ENCODE data around the gene MAML3. TPM values are rescaled to one million over a fixed set of nuclear protein-coding genes. Genes with fewer than 3 reads are reported as not detected.

The MAML3 gene
- total RNA-seq, 2 experiments from 2014 or later, result 4.0 to 4.1 TPM

- no peaks in the 10 kb centered on the region for H3K36me3 Mint-ChIP-seq (ENCODE audit: low read depth)
- H3K4me3 Mint-ChIP-seq, result no peak overlapping the region
- ATAC-seq (no peak), DNase-seq (no peak)
- H3K9me3 Mint-ChIP-seq (ENCODE audit: insufficient read depth), result no peaks in the 10 kb centered on the region
- ChIA-PET POLR2A (no interaction called here), CTCF (no interaction called here)
- no peak overlapping the region for H3K27ac Mint-ChIP-seq
- H3K27me3 Mint-ChIP-seq (ENCODE audit: low read depth), result no peaks in the 10 kb centered on the region
- H3K4me1 Mint-ChIP-seq (ENCODE audit: low read depth), result no peaks in the 10 kb centered on the region
Measured at GRCh38 chr4:139880841-139881240, 273.1 kb downstream of the MAML3 start.

- Mint-ChIP-seq H3K4me3 (no peak overlapping the region), H3K36me3 (ENCODE audit: low read depth) (peaks cover 1% of the 10 kb centered on the region), H3K9me3 (ENCODE audit: insufficient read depth) (no peaks in the 10 kb centered on the region), H3K27ac (no peak overlapping the region), H3K27me3 (ENCODE audit: low read depth) (no peaks in the 10 kb centered on the region), H3K4me1 (ENCODE audit: low read depth) (peaks cover 4% of the 10 kb centered on the region)
- ChIA-PET POLR2A (no interaction called here), CTCF (no interaction called here)
- ATAC-seq (no peak), DNase-seq (no peak)
Measured at GRCh38 chr4:139878050-139878449, 275.9 kb downstream of the MAML3 start.

- no peak overlapping the region for H3K4me3 Mint-ChIP-seq
- no peak for ATAC-seq
- no peak overlapping the region for H3K27ac Mint-ChIP-seq
- CTCF ChIA-PET, result no interaction called here
- H3K9me3 Mint-ChIP-seq (ENCODE audit: insufficient read depth), result no peaks in the 10 kb centered on the region
- H3K4me1 Mint-ChIP-seq (ENCODE audit: low read depth), result peaks cover 8% of the 10 kb centered on the region
- no peak for DNase-seq
- H3K27me3 Mint-ChIP-seq (ENCODE audit: low read depth), result no peaks in the 10 kb centered on the region
- POLR2A ChIA-PET, result no interaction called here
- peaks cover 1% of the 10 kb centered on the region for H3K36me3 Mint-ChIP-seq (ENCODE audit: low read depth)
Measured at GRCh38 chr4:139876337-139876941, 277.5 kb downstream of the MAML3 start.

DNA sequence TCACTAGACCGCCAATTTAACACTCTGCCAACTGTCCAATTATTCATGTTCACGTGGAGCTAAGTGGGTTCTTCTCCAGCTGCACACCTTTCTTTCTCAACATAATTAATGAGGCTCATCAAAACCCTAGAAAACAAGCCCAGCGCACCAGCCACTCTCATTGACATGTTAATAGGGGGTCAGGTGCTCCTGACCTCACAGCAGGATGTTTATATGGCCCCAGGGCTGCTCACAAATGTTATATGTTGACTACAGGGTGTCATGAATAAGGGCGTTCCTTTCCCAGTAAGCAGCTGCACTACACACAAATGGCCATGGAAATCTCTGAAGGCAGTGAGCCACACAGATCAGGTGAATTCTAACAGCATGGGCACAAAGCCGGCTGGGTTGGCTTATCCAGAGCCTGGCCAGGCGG is 278.6 kb downstream of the MAML3 start:
- ChIA-PET CTCF (no interaction called here), POLR2A (no interaction called here)
- Mint-ChIP-seq H3K4me1 (ENCODE audit: low read depth) (peaks cover 8% of the 10 kb centered on the region), H3K27ac (no peak overlapping the region), H3K4me3 (no peak overlapping the region), H3K36me3 (ENCODE audit: low read depth) (peaks cover 1% of the 10 kb centered on the region), H3K27me3 (ENCODE audit: low read depth) (no peaks in the 10 kb centered on the region), H3K9me3 (ENCODE audit: insufficient read depth) (no peaks in the 10 kb centered on the region)
- DNase-seq, result no peak
- no peak for ATAC-seq

- Mint-ChIP-seq H3K4me3 (no peak overlapping the region), H3K36me3 (ENCODE audit: low read depth) (peaks cover 1% of the 10 kb centered on the region), H3K27ac (no peak overlapping the region), H3K4me1 (ENCODE audit: low read depth) (peaks cover 8% of the 10 kb centered on the region), H3K9me3 (ENCODE audit: insufficient read depth) (no peaks in the 10 kb centered on the region), H3K27me3 (ENCODE audit: low read depth) (no peaks in the 10 kb centered on the region)
- ChIA-PET CTCF (no interaction called here), POLR2A (no interaction called here)
- DNase-seq, result no peak
- ATAC-seq, result no peak
Measured at GRCh38 chr4:139873111-139873860, 280.7 kb downstream of the MAML3 start.

GRCh38 chr4:139872274-139872673 is 281.7 kb downstream of the MAML3 start:
- H3K27ac Mint-ChIP-seq, result peak overlapping the region; percentile 7
- H3K36me3 Mint-ChIP-seq (ENCODE audit: low read depth), result peaks cover 1% of the 10 kb centered on the region
- CTCF ChIA-PET, result interaction anchor here (0.6 kb wide), 1 partner anchor 98 kb away, joined by 3 read pairs; no protein-coding TSS in a partner anchor
- no peaks in the 10 kb centered on the region for H3K27me3 Mint-ChIP-seq (ENCODE audit: low read depth)
- H3K4me3 Mint-ChIP-seq, result no peak overlapping the region
- peaks cover 8% of the 10 kb centered on the region for H3K4me1 Mint-ChIP-seq (ENCODE audit: low read depth)
- POLR2A ChIA-PET, result no interaction called here
- no peaks in the 10 kb centered on the region for H3K9me3 Mint-ChIP-seq (ENCODE audit: insufficient read depth)
- DNase-seq (no peak), ATAC-seq (no peak)

- H3K4me1 Mint-ChIP-seq (ENCODE audit: low read depth), result peaks cover 8% of the 10 kb centered on the region
- no peak overlapping the region for H3K4me3 Mint-ChIP-seq
- ChIA-PET CTCF (no interaction called here), POLR2A (no interaction called here)
- no peaks in the 10 kb centered on the region for H3K9me3 Mint-ChIP-seq (ENCODE audit: insufficient read depth)
- DNase-seq (no peak), ATAC-seq (no peak)
- no peaks in the 10 kb centered on the region for H3K36me3 Mint-ChIP-seq (ENCODE audit: low read depth)
- H3K27me3 Mint-ChIP-seq (ENCODE audit: low read depth), result no peaks in the 10 kb centered on the region
- H3K27ac Mint-ChIP-seq, result no peak overlapping the region
Measured at GRCh38 chr4:139869810-139870209, 284.2 kb downstream of the MAML3 start.

GRCh38 chr4:139866276-139866962 is 287.6 kb downstream of the MAML3 start:
- H3K27ac Mint-ChIP-seq, result no peak overlapping the region
- no peak for ATAC-seq
- H3K36me3 Mint-ChIP-seq (ENCODE audit: low read depth), result no peaks in the 10 kb centered on the region
- no peaks in the 10 kb centered on the region for H3K27me3 Mint-ChIP-seq (ENCODE audit: low read depth)
- H3K4me3 Mint-ChIP-seq, result no peak overlapping the region
- POLR2A ChIA-PET, result no interaction called here
- CTCF ChIA-PET, result no interaction called here
- no peak for DNase-seq
- no peaks in the 10 kb centered on the region for H3K4me1 Mint-ChIP-seq (ENCODE audit: low read depth)
- H3K9me3 Mint-ChIP-seq (ENCODE audit: insufficient read depth), result no peaks in the 10 kb centered on the region

DNA sequence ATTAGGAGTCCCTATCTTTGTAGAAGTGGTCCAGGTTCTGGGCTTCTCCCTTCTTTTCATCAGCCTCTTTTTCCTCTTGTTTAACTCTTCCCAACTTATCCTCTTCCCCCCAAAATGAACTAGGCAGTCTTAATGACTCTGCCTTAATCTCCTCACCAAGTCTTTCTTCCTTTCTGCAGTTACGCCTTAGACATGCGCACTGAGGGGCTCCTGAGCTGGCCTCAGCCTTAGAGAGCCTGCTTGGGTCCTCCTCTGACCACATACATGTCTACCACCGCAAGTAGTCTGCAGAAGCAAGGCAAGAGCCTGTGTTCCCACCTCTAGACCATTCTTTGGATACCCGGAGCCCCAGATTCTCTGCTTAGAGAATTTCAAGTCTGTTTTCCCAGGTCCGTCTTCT is 288.4 kb downstream of the MAML3 start:
- no peak for DNase-seq
- CTCF ChIA-PET, result no interaction called here
- no peak overlapping the region for H3K27ac Mint-ChIP-seq
- H3K27me3 Mint-ChIP-seq (ENCODE audit: low read depth), result no peaks in the 10 kb centered on the region
- POLR2A ChIA-PET, result no interaction called here
- H3K9me3 Mint-ChIP-seq (ENCODE audit: insufficient read depth), result no peaks in the 10 kb centered on the region
- H3K4me1 Mint-ChIP-seq (ENCODE audit: low read depth), result no peaks in the 10 kb centered on the region
- no peaks in the 10 kb centered on the region for H3K36me3 Mint-ChIP-seq (ENCODE audit: low read depth)
- ATAC-seq, result no peak
- no peak overlapping the region for H3K4me3 Mint-ChIP-seq

DNA sequence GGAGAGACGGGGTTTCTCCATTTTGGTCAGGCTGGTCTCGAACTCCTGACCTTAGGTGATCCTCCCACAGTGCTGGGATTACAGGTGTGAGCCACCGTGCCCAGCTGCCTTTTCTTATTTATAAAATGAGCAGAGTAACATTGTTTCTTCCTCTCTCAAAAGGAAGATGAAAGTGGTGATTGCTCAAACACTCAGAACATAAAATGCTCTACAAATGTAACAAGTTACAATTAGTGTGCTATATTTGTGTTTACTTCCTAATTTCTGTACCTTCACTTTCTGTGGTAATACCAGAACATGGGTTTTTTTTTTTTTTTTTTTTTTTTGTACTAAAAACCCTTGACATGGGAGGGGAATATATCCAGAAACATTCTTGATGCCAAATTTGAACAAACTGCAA is 290.5 kb downstream of the MAML3 start:
- DNase-seq, result no peak
- ChIA-PET POLR2A (no interaction called here), CTCF (no interaction called here)
- ATAC-seq, result no peak
- Mint-ChIP-seq H3K36me3 (ENCODE audit: low read depth) (no peaks in the 10 kb centered on the region), H3K27ac (no peak overlapping the region), H3K4me3 (no peak overlapping the region), H3K9me3 (ENCODE audit: insufficient read depth) (no peaks in the 10 kb centered on the region), H3K4me1 (ENCODE audit: low read depth) (peaks cover 5% of the 10 kb centered on the region), H3K27me3 (ENCODE audit: low read depth) (no peaks in the 10 kb centered on the region)

- ATAC-seq, result no peak
- CTCF ChIA-PET, result no interaction called here
- Mint-ChIP-seq H3K27me3 (ENCODE audit: low read depth) (no peaks in the 10 kb centered on the region), H3K27ac (no peak overlapping the region), H3K9me3 (ENCODE audit: insufficient read depth) (no peaks in the 10 kb centered on the region), H3K4me3 (no peak overlapping the region), H3K36me3 (ENCODE audit: low read depth) (no peaks in the 10 kb centered on the region), H3K4me1 (ENCODE audit: low read depth) (peaks cover 25% of the 10 kb centered on the region)
- POLR2A ChIA-PET, result no interaction called here
- no peak for DNase-seq
Measured at GRCh38 chr4:139861471-139861870, 292.5 kb downstream of the MAML3 start.

- Mint-ChIP-seq H3K27me3 (ENCODE audit: low read depth) (no peaks in the 10 kb centered on the region), H3K4me1 (ENCODE audit: low read depth) (peaks cover 31% of the 10 kb centered on the region), H3K27ac (no peak overlapping the region), H3K36me3 (ENCODE audit: low read depth) (no peaks in the 10 kb centered on the region), H3K9me3 (ENCODE audit: insufficient read depth) (no peaks in the 10 kb centered on the region), H3K4me3 (no peak overlapping the region)
- CTCF ChIA-PET, result no interaction called here
- ATAC-seq (no peak), DNase-seq (no peak)
- POLR2A ChIA-PET, result no interaction called here
Measured at GRCh38 chr4:139860435-139861024, 293.5 kb downstream of the MAML3 start.

Data from activated CD8-positive, alpha-beta T cell treated with anti-CD3 and anti-CD28 coated beads, Interleukin-2, amount 10 ng/mL, durations not matched to agents 7 days and 5 days (primary cell).